ENCODE measurements around the gene ERBIN. TPM values are rescaled to one million over a fixed set of nuclear protein-coding genes. Genes with fewer than 3 reads are reported as not detected.

ERBIN gene
- polyA plus RNA-seq, 1 of the 3 experiments (the other 2 are of a cell fraction), result 10.3 TPM

- Histone ChIP-seq H3K4me2 (no peak overlapping the region), H3K79me2 (ENCODE audit: insufficient read depth) (no peaks in the 10 kb centered on the region), H3K27me3 (ENCODE audit: insufficient read depth) (no peaks in the 10 kb centered on the region), H3K4me1 (ENCODE audit: control insufficient read depth in 1 of 2, insufficient read depth in 2 of 2, low read depth in 1 of 2, low read length in 1 of 2) (no peaks in the 10 kb centered on the region), H3K9me3 (no peaks in the 10 kb centered on the region), H3K9me2 (no peaks in the 10 kb centered on the region), H2AFZ (ENCODE audit: low read depth) (no peak overlapping the region), H4K20me1 (ENCODE audit: insufficient read depth) (no peaks in the 10 kb centered on the region), H3F3A (replicated peaks; ENCODE audit: insufficient read depth) (no peaks in the 10 kb centered on the region), H3K36me3 (replicated peaks in 1 of 2; ENCODE audit: control insufficient read depth in 1 of 2, insufficient read depth in 2 of 2, low read length in 1 of 2) (no peaks in the 10 kb centered on the region), H3K4me3 (ENCODE audit: low read depth in 2 of 2, low read length in 1 of 2) (no peak overlapping the region), H3K9ac (no peak overlapping the region), H3K27ac (ENCODE audit: low read depth in 2 of 2, low read length in 1 of 2) (no peak overlapping the region)
- DNase-seq, result no peak
- TF ChIP-seq EZH2phosphoT487 (IDR thresholded peaks at IDR 0.05; ENCODE audit: borderline replicate concordance, low read depth) (no peak), IRF3 (IDR thresholded peaks at IDR 0.05; ENCODE audit: low read depth, low read length) (no peak), POLR2AphosphoS5 (IDR thresholded peaks at IDR 0.05; ENCODE audit: low read depth, low read length) (no peak), JUND (IDR thresholded peaks at IDR 0.05) (no peak), SMC3 (IDR thresholded peaks at IDR 0.05; ENCODE audit: low read depth, low read length) (no peak), TAF1 (IDR thresholded peaks at IDR 0.05; ENCODE audit: borderline replicate concordance, low read depth, low read length) (no peak), ZBTB33 (IDR thresholded peaks at IDR 0.05; ENCODE audit: borderline replicate concordance, low read depth) (no peak), NFIC (IDR thresholded peaks at IDR 0.05; ENCODE audit: borderline replicate concordance) (no peak), MXI1 (IDR thresholded peaks at IDR 0.05; ENCODE audit: low read depth, low read length) (no peak), EP300 (IDR thresholded peaks at IDR 0.05; ENCODE audit: borderline replicate concordance in 1 of 2, low read depth in 1 of 2, low read length in 1 of 2) (no peak), CHD2 (IDR thresholded peaks at IDR 0.05; ENCODE audit: low read length, partially characterized antibody) (no peak), FOXM1 (IDR thresholded peaks at IDR 0.05; ENCODE audit: low read depth) (no peak), TCF12 (IDR thresholded peaks at IDR 0.05) (no peak)
- 85% methylated on average over 1 of the region's 1 CpG for WGBS (ENCODE audit: low lambda C conversion rate)
- POLR2A ChIA-PET, result no interaction called here
- CTCF ChIA-PET, result interaction anchor here (1.6 kb wide), 1 partner anchor 22 kb away, joined by 3 read pairs; no protein-coding TSS in a partner anchor
Observed at GRCh38 chr5:65903581-65903980, 22.8 kb upstream of the ERBIN start.

GRCh38 chr5:65906256-65906655 is 20.1 kb upstream of the ERBIN start:
- POLR2A ChIA-PET, result no interaction called here
- Histone ChIP-seq H3K36me3 (replicated peaks in 1 of 2; ENCODE audit: control insufficient read depth in 1 of 2, insufficient read depth in 2 of 2, low read length in 1 of 2) (no peaks in the 10 kb centered on the region), H4K20me1 (ENCODE audit: insufficient read depth) (no peaks in the 10 kb centered on the region), H3K4me2 (no peak overlapping the region), H3K4me3 (ENCODE audit: low read depth in 2 of 2, low read length in 1 of 2) (no peak overlapping the region), H3K27ac (ENCODE audit: low read depth in 2 of 2, low read length in 1 of 2) (no peak overlapping the region), H3K9ac (no peak overlapping the region), H3K79me2 (ENCODE audit: insufficient read depth) (no peaks in the 10 kb centered on the region), H3K9me3 (no peaks in the 10 kb centered on the region), H3K4me1 (ENCODE audit: control insufficient read depth in 1 of 2, insufficient read depth in 2 of 2, low read depth in 1 of 2, low read length in 1 of 2) (no peaks in the 10 kb centered on the region), H3F3A (replicated peaks; ENCODE audit: insufficient read depth) (no peaks in the 10 kb centered on the region), H2AFZ (ENCODE audit: low read depth) (no peak overlapping the region), H3K27me3 (ENCODE audit: insufficient read depth) (no peaks in the 10 kb centered on the region), H3K9me2 (no peaks in the 10 kb centered on the region)
- DNase-seq, result no peak
- TF ChIP-seq FOSL2 (IDR thresholded peaks at IDR 0.05; ENCODE audit: borderline replicate concordance, low read depth) (no peak), RCOR1 (IDR thresholded peaks at IDR 0.05; ENCODE audit: low read length) (no peak), NFIC (IDR thresholded peaks at IDR 0.05; ENCODE audit: borderline replicate concordance) (no peak)
- CTCF ChIA-PET, result no interaction called here

All from SK-N-SH (cell line).